ENCODE measurements around the gene ALDH2. TPM values are rescaled to one million over a fixed set of nuclear protein-coding genes. Genes with fewer than 3 reads are reported as not detected.

The ALDH2 gene
- total RNA-seq, 4 donors from 2014 or later: 111 to 156 (median 130) TPM

GRCh38 chr12:111756196-111756595 lies 10.5 kb upstream of the ALDH2 start:
- H3K4me3 ChIP-seq: no peak overlapping the region
- H3K27ac ChIP-seq: no peak overlapping the region
- no peak for TF ChIP-seq CTCF (IDR thresholded peaks at IDR 0.05)
- TF ChIP-seq EP300 (IDR thresholded peaks at IDR 0.05): no peak
- TF ChIP-seq POLR2AphosphoS5 (IDR thresholded peaks at IDR 0.05): no peak
- 91% methylated on average over 8 of the region's 15 CpGs for WGBS
- no peaks in the 10 kb centered on the region for H3K9me3 ChIP-seq
- H3K36me3 ChIP-seq: peaks cover 18% of the 10 kb centered on the region
- no peaks in the 10 kb centered on the region for H3K27me3 ChIP-seq
- no peak for DNase-seq (ENCODE audit: low spot score in 2 of 2)
- H3K4me1 ChIP-seq: peaks cover 34% of the 10 kb centered on the region

GRCh38 chr12:111756681-111757080 lies 10.1 kb upstream of the ALDH2 start:
- Histone ChIP-seq H3K27ac (peak overlapping the region; percentile 84), H3K27me3 (no peaks in the 10 kb centered on the region), H3K4me1 (peaks cover 34% of the 10 kb centered on the region), H3K36me3 (peaks cover 18% of the 10 kb centered on the region), H3K9me3 (no peaks in the 10 kb centered on the region), H3K4me3 (no peak overlapping the region)
- WGBS: 82% methylated on average over 7 of the region's 7 CpGs
- TF ChIP-seq EP300 (IDR thresholded peaks at IDR 0.05) (no peak), POLR2A (IDR thresholded peaks at IDR 0.05) (no peak), POLR2AphosphoS5 (IDR thresholded peaks at IDR 0.05) (no peak), CTCF (IDR thresholded peaks at IDR 0.05) (no peak)
- DNase-seq (ENCODE audit: low spot score in 2 of 2): no peak

- no peak for DNase-seq (ENCODE audit: low spot score in 2 of 2)
- H3K9me3 ChIP-seq: no peaks in the 10 kb centered on the region
- no peak overlapping the region for H3K4me3 ChIP-seq
- WGBS: 40% methylated on average over 9 of the region's 15 CpGs
- no peaks in the 10 kb centered on the region for H3K27me3 ChIP-seq
- TF ChIP-seq CTCF (IDR thresholded peaks at IDR 0.05) (no peak), EP300 (IDR thresholded peaks at IDR 0.05) (no peak), POLR2A (IDR thresholded peaks at IDR 0.05) (no peak), POLR2AphosphoS5 (IDR thresholded peaks at IDR 0.05) (no peak)
- peak overlapping the region; percentile 84 for H3K27ac ChIP-seq
- H3K36me3 ChIP-seq: peaks cover 18% of the 10 kb centered on the region
- H3K4me1 ChIP-seq: peaks cover 34% of the 10 kb centered on the region
Observed at GRCh38 chr12:111757361-111758119, 9.2 kb upstream of the ALDH2 start.

GRCh38 chr12:111758120-111758561 lies 8.6 kb upstream of the ALDH2 start:
- peak; percentile 78 to 86 for DNase-seq (ENCODE audit: low spot score in 2 of 2)
- Histone ChIP-seq H3K4me1 (peaks cover 34% of the 10 kb centered on the region), H3K27me3 (no peaks in the 10 kb centered on the region), H3K4me3 (no peak overlapping the region), H3K9me3 (no peaks in the 10 kb centered on the region), H3K36me3 (peaks cover 18% of the 10 kb centered on the region), H3K27ac (peak overlapping the region; percentile 84)
- TF ChIP-seq CTCF (IDR thresholded peaks at IDR 0.05): no peak
- no peak for TF ChIP-seq POLR2AphosphoS5 (IDR thresholded peaks at IDR 0.05)
- no peak for TF ChIP-seq POLR2A (IDR thresholded peaks at IDR 0.05)
- WGBS: 31% methylated on average over 2 of the region's 9 CpGs

- whole genome bisulfite sequencing: 83% methylated on average over 7 of the region's 7 CpGs
- TF ChIP-seq POLR2AphosphoS5 (IDR thresholded peaks at IDR 0.05): no peak
- no peak for TF ChIP-seq POLR2A (IDR thresholded peaks at IDR 0.05)
- no peak for TF ChIP-seq CTCF (IDR thresholded peaks at IDR 0.05)
- no peak for TF ChIP-seq EP300 (IDR thresholded peaks at IDR 0.05)
Observed at GRCh38 chr12:111759271-111759670, 7.5 kb upstream of the ALDH2 start.

More at GRCh38 chr12:111759271-111759670, 7.5 kb upstream of the ALDH2 start:
- DNase-seq (ENCODE audit: low spot score in 2 of 2): no peak
- Histone ChIP-seq H3K27me3 (no peaks in the 10 kb centered on the region), H3K36me3 (peaks cover 18% of the 10 kb centered on the region), H3K27ac (peak overlapping the region; percentile 84), H3K9me3 (no peaks in the 10 kb centered on the region), H3K4me3 (no peak overlapping the region), H3K4me1 (peaks cover 34% of the 10 kb centered on the region)
